A673 (cell line): ENCODE data around the gene PGRMC2. TPM values are rescaled to one million over a fixed set of nuclear protein-coding genes. Genes with fewer than 3 reads are reported as not detected.

Experiments
- BruUV-seq: library from RNA; stranded (reverse); fragments of 400-500 nt; replicated peaks from 2 replicates; lab custom pipeline; 2021; lab: Mats Ljungman, UMichigan
- CTCF ChIA-PET: fragments of 300-600 bp; sonication (Branson Sonifier 250); formaldehyde crosslinking; loops from one replicate; lab custom pipeline; 2022; ENCODE audit warnings: antibody characterized with exemption; lab: Charles Lee
- POLR2A ChIA-PET: fragments of 300-600 bp; sonication (Branson Sonifier 250); formaldehyde crosslinking; loops from one replicate; lab custom pipeline; 2022; ENCODE audit warnings: antibody characterized with exemption; ENCODE audit not compliant: low non-redundant PET; lab: Charles Lee
- DNase-seq: peaks from one replicate; pipeline ENCODE4 v3.0.0-alpha.2; 2015; ENCODE audit warnings: low spot score
- H3K27ac ChIP-seq: fragments of 200-600 bp; sonication (generic); 2 replicates; pipeline ENCODE4 v1.5.1; 2016; ENCODE audit warnings: mixed run types, low read depth, mild to moderate bottlenecking, mixed read lengths, antibody characterized with exemption, low read length; ENCODE audit not compliant: poor library complexity, severe bottlenecking
- H3K27me3 ChIP-seq: fragments of 200-600 bp; sonication (generic); replicated peaks from 2 replicates; pipeline ENCODE4 v1.6.1; 2017; ENCODE audit warnings: mixed run types, low read depth, mild to moderate bottlenecking, mixed read lengths, antibody characterized with exemption, low read length; ENCODE audit not compliant: insufficient read depth, poor library complexity
- H3K36me3 ChIP-seq: fragments of 200-600 bp; sonication (generic); 2 replicates; pipeline ENCODE4 v1.6.1; 2016; ENCODE audit warnings: mixed run types, mild to moderate bottlenecking, mixed read lengths, antibody characterized with exemption, low read length; ENCODE audit not compliant: insufficient read depth, poor library complexity, severe bottlenecking
- H3K4me1 ChIP-seq: fragments of 200-600 bp; sonication (generic); 2 replicates; pipeline ENCODE4 v1.6.1; 2017; ENCODE audit warnings: mixed run types, mild to moderate bottlenecking, mixed read lengths, antibody characterized with exemption, low read length; ENCODE audit not compliant: insufficient read depth, poor library complexity, severe bottlenecking
- H3K4me3 ChIP-seq: fragments of 200-600 bp; sonication (generic); 2 replicates; pipeline ENCODE4 v1.5.1; 2016; ENCODE audit warnings: low read depth, mixed run types, mild to moderate bottlenecking, mixed read lengths, low read length; ENCODE audit not compliant: poor library complexity, severe bottlenecking
- H3K9me3 ChIP-seq: fragments of 200-600 bp; sonication (generic); 2 replicates; pipeline ENCODE4 v1.6.1; 2016; ENCODE audit warnings: mixed run types, low read depth, mild to moderate bottlenecking, mixed read lengths, antibody characterized with exemption, low read length; ENCODE audit not compliant: poor library complexity, severe bottlenecking
- EZH2 ChIP-seq: fragments of 200-600 bp; sonication (generic); IDR thresholded peaks from 2 replicates; pipeline ENCODE4 v1.6.1; 2017; ENCODE audit warnings: borderline replicate concordance, low read depth, mild to moderate bottlenecking, mixed read lengths, antibody characterized with exemption, low read length; ENCODE audit not compliant: poor library complexity, severe bottlenecking
- intact Hi-C: fragments of 100-400 bp; cut with micrococcal nuclease; formaldehyde crosslinking; loops from one replicate; pipeline ENCODE4 v1.10.0; 2022; ENCODE audit not compliant: unreplicated experiment
- total RNA-seq: library from RNA; stranded (reverse); gene quantifications from 2 replicates; pipeline ENCODE4 v1.2.3, GENCODE V29; 2021
- TF ChIP-seq, protein P1 (sequence below): fragments of 300-800, 200-600 bp; sonication (generic); conservative IDR thresholded peaks from 2 replicates; pipeline ENCODE4 v1.5.1; 2017; ENCODE audit warnings: low read depth, mild to moderate bottlenecking, antibody characterized with exemption, low read length, moderate library complexity, mixed read lengths

The PGRMC2 gene
- total RNA-seq, 1 experiment from 2014 or later, result 51.7 TPM

DNA sequence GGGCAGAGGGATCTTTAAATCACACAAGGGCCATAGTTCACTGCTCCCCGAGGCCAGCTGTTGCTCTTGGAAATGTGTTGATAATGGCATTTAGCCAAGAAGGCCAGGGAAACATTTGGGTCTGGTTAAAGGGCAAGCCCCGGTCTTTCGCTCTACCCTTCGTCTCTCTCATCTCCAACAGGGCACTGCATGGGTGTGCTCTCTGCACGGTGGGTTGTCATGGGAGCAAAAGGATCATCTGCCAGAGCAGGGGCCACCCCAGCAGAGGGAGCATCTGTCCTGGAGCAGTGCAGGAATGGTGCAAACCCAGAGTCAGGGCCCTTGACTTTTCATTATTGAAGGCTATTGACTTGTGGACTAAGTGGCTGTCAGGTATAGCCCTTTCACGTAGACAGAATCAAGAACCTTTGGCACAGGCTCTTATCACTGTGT is 22.7 kb upstream of the PGRMC2 start:
- no peak for TF ChIP-seq EZH2
- ChIA-PET POLR2A (no interaction called here), CTCF (no interaction called here)
- H3K27me3 ChIP-seq, result no peaks in the 10 kb centered on the region
- no peak overlapping the region for H3K27ac ChIP-seq
- BruUV-seq, result no TSS peak
- intact Hi-C loops, result no loop called here
- no peaks in the 10 kb centered on the region for H3K4me1 ChIP-seq
- H3K4me3 ChIP-seq, result no peak overlapping the region
- H3K9me3 ChIP-seq, result no peaks in the 10 kb centered on the region
- no peak for DNase-seq
- no peaks in the 10 kb centered on the region for H3K36me3 ChIP-seq

- POLR2A ChIA-PET, result no interaction called here
- H3K9me3 ChIP-seq, result no peaks in the 10 kb centered on the region
- H3K27ac ChIP-seq, result no peak overlapping the region
- H3K36me3 ChIP-seq, result no peaks in the 10 kb centered on the region
- intact Hi-C loops, result no loop called here
- no peak for DNase-seq
- no peaks in the 10 kb centered on the region for H3K27me3 ChIP-seq
- CTCF ChIA-PET, result no interaction called here
- H3K4me3 ChIP-seq, result no peak overlapping the region
- TF ChIP-seq, protein P1, sequence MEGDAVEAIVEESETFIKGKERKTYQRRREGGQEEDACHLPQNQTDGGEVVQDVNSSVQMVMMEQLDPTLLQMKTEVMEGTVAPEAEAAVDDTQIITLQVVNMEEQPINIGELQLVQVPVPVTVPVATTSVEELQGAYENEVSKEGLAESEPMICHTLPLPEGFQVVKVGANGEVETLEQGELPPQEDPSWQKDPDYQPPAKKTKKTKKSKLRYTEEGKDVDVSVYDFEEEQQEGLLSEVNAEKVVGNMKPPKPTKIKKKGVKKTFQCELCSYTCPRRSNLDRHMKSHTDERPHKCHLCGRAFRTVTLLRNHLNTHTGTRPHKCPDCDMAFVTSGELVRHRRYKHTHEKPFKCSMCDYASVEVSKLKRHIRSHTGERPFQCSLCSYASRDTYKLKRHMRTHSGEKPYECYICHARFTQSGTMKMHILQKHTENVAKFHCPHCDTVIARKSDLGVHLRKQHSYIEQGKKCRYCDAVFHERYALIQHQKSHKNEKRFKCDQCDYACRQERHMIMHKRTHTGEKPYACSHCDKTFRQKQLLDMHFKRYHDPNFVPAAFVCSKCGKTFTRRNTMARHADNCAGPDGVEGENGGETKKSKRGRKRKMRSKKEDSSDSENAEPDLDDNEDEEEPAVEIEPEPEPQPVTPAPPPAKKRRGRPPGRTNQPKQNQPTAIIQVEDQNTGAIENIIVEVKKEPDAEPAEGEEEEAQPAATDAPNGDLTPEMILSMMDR, result no peak
- TF ChIP-seq EZH2, result no peak
- BruUV-seq, result no TSS peak
- no peaks in the 10 kb centered on the region for H3K4me1 ChIP-seq
Observed at GRCh38 chr4:128309585-128309984, 22.0 kb upstream of the PGRMC2 start.

GRCh38 chr4:128308986-128309385 is 21.4 kb upstream of the PGRMC2 start:
- no peak for DNase-seq
- no peaks in the 10 kb centered on the region for H3K27me3 ChIP-seq
- H3K4me1 ChIP-seq, result no peaks in the 10 kb centered on the region
- ChIA-PET POLR2A (no interaction called here), CTCF (no interaction called here)
- no peaks in the 10 kb centered on the region for H3K9me3 ChIP-seq
- BruUV-seq, result no TSS peak
- H3K4me3 ChIP-seq, result no peak overlapping the region
- H3K36me3 ChIP-seq, result no peaks in the 10 kb centered on the region
- TF ChIP-seq EZH2, result no peak
- TF ChIP-seq, protein P1, result no peak
- intact Hi-C loops, result no loop called here
- no peak overlapping the region for H3K27ac ChIP-seq

DNA sequence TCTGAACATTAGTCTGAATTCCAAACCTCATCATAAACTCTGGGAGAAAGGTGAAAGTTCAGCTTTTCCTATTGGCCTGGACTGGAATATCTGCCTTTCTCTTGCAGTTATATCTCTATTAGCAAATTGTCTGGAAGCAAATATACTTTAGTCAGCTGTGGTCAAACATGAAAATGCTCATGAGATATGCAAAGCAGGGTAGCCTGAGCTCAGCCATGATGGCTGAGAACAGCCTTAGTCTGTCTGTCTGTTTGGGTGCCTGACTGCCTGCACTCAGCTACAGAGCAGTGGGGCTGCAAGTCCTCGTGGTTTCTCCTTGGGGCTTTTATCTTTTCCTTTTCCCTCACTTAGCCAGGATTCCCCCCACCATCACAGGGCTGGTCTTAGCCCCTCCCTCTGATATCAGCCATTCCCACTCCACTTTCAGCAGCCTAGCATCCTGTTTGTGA is 19.5 kb upstream of the PGRMC2 start:
- no peaks in the 10 kb centered on the region for H3K36me3 ChIP-seq
- no peaks in the 10 kb centered on the region for H3K27me3 ChIP-seq
- no peak for DNase-seq
- no peak for TF ChIP-seq EZH2
- TF ChIP-seq, protein P1, result no peak
- BruUV-seq, result no TSS peak
- H3K27ac ChIP-seq, result no peak overlapping the region
- no peak overlapping the region for H3K4me3 ChIP-seq
- ChIA-PET CTCF (no interaction called here), POLR2A (no interaction called here)
- H3K9me3 ChIP-seq, result no peaks in the 10 kb centered on the region
- intact Hi-C loops, result no loop called here
- H3K4me1 ChIP-seq, result no peaks in the 10 kb centered on the region
